Esophagus muscularis mucosa (tissue), 3 donors: ENCODE measurements around the gene HS6ST1.

Experiments
- POLR2A ChIP-seq: fragments of 450-650 bp; IDR thresholded peaks from one replicate; pipeline ENCODE4 v1.6.1; 2017; ENCODE audit warnings: antibody characterized with exemption, moderate library complexity, mild to moderate bottlenecking, low read depth
- POLR2AphosphoS5 ChIP-seq, 2 donors: sonication (generic); formaldehyde crosslinking; IDR thresholded peaks; one replicate each; pipeline ENCODE4 v1.6.1; 2017; ENCODE audit warnings: antibody characterized with exemption in 2 of 2
- TF ChIP-seq, protein P1 (sequence below), 3 experiments: fragments of 200-600 bp in 2 of 3; fragments of 450-650 bp in 1 of 3; sonication (generic) in 2 of 3; IDR thresholded peaks; one replicate each; pipeline ENCODE4 v1.5.1; 2017 to 2019; ENCODE audit warnings: antibody characterized with exemption in 3 of 3, mild to moderate bottlenecking in 2 of 3, moderate library complexity in 1 of 3

DNA sequence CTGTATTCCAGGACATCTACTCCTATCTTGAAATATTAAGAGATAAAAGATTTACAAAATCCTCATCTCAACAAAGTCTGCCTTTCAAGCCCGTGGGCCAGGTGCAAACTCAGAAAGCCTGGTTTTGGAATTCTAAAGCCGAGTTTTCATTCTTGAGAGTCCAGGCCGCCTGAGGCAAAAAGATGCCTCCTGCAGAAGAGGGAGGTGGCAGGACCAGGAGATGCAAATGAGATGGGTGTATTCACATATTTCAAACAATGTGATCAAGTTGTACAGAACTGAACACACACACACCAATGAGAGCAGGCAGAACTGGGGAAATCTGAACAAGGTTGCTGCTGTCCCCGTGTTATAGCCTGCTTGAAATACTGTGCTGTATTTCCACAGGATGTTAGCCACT, 7.7 kb upstream of the HS6ST1 start:
- TF ChIP-seq, protein P1, sequence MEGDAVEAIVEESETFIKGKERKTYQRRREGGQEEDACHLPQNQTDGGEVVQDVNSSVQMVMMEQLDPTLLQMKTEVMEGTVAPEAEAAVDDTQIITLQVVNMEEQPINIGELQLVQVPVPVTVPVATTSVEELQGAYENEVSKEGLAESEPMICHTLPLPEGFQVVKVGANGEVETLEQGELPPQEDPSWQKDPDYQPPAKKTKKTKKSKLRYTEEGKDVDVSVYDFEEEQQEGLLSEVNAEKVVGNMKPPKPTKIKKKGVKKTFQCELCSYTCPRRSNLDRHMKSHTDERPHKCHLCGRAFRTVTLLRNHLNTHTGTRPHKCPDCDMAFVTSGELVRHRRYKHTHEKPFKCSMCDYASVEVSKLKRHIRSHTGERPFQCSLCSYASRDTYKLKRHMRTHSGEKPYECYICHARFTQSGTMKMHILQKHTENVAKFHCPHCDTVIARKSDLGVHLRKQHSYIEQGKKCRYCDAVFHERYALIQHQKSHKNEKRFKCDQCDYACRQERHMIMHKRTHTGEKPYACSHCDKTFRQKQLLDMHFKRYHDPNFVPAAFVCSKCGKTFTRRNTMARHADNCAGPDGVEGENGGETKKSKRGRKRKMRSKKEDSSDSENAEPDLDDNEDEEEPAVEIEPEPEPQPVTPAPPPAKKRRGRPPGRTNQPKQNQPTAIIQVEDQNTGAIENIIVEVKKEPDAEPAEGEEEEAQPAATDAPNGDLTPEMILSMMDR (IDR thresholded peaks at IDR 0.05), result no peak
- no peak for TF ChIP-seq POLR2AphosphoS5 (IDR thresholded peaks at IDR 0.05)
- no peak for TF ChIP-seq POLR2A
